HepG2 (cell line): ENCODE measurements around the gene OTULINL.

ENCODE experiments used
- FOXK2 ChIP-seq: fragments of 450-650 bp; IDR thresholded peaks from 2 replicates; pipeline ENCODE4 v1.6.1; 2016
- HMG20A ChIP-seq: IDR thresholded peaks from 2 replicates; pipeline ENCODE4 v1.6.1; 2016; ENCODE audit warnings: borderline replicate concordance
- HNRNPLL ChIP-seq: fragments of 200-400 bp; formaldehyde crosslinking; IDR thresholded peaks from 2 replicates; pipeline ENCODE4 v1.6.1; 2017; ENCODE audit warnings: mild to moderate bottlenecking, low read depth, low read length; ENCODE audit not compliant: poor library complexity, severe bottlenecking
- ZNF383 ChIP-seq: sonication (generic); formaldehyde crosslinking; IDR thresholded peaks from 2 replicates; pipeline ENCODE4 v1.4.0; 2020; ENCODE audit warnings: missing genetic modification reagents, mild to moderate bottlenecking, borderline replicate concordance
- ZNF501 ChIP-seq: sonication (generic); formaldehyde crosslinking; IDR thresholded peaks from 2 replicates; pipeline ENCODE4 v1.5.1; 2020; ENCODE audit warnings: mild to moderate bottlenecking, moderate library complexity, missing genetic modification reagents
- ZSCAN29 ChIP-seq: sonication (generic); formaldehyde crosslinking; conservative IDR thresholded peaks from 2 replicates; pipeline ENCODE4 v1.4.0; 2020; ENCODE audit warnings: mild to moderate bottlenecking, missing genetic modification reagents
- TF ChIP-seq, protein P1 (sequence below): IDR thresholded peaks from 2 replicates; pipeline ENCODE4 v1.6.1; 2012; ENCODE audit warnings: inconsistent platforms
- TF ChIP-seq, protein P2 (sequence below): sonication (generic); formaldehyde crosslinking; IDR thresholded peaks from 2 replicates; pipeline ENCODE4 v1.5.0; 2020; ENCODE audit warnings: mild to moderate bottlenecking, missing genetic modification reagents, moderate library complexity
- TF ChIP-seq, protein P3 (sequence below): sonication (generic); IDR thresholded peaks from 2 replicates; pipeline ENCODE4 v1.6.1; 2016; ENCODE audit warnings: low read depth, borderline replicate concordance

DNA sequence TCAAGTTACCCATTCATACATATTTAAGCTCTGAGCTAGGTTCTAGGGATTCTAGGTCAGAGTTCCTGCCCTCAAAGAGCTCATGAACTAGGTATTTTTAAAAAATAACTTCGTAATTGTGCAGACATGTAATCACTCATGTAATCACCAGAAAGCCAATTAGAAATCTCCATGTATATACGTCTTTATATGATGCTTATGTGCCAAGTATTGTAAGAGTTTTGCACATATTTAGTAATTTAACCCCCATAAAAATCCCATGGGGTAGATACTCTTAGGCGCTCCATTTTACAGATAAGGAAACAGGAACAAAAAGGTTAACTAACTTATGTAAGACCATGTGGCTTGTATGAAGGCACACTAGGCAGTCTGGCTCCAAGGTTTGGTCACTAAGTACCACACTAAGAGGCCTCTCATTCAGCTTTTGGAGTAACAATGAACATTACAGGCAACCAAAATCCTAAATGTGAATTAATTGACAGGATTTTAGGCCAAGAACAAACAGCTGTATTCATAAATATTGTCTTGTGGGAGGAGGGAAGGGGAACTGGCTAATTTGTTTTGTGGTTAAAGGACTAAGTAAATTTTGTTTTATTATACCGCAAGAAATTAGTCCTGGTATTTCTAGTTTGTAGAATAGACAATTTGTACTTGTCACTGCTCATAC, 1.7 kb upstream of the OTULINL start:
- TF ChIP-seq, protein P1, sequence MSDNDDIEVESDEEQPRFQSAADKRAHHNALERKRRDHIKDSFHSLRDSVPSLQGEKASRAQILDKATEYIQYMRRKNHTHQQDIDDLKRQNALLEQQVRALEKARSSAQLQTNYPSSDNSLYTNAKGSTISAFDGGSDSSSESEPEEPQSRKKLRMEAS: no peak
- TF ChIP-seq ZNF501 (CRISPR knock-in tag) (no peak), HNRNPLL (no peak), FOXK2 (no peak), ZSCAN29 (CRISPR knock-in tag) (no peak), ZNF383 (CRISPR knock-in tag) (no peak), HMG20A (CRISPR knock-in tag) (no peak)
- TF ChIP-seq, protein P2, sequence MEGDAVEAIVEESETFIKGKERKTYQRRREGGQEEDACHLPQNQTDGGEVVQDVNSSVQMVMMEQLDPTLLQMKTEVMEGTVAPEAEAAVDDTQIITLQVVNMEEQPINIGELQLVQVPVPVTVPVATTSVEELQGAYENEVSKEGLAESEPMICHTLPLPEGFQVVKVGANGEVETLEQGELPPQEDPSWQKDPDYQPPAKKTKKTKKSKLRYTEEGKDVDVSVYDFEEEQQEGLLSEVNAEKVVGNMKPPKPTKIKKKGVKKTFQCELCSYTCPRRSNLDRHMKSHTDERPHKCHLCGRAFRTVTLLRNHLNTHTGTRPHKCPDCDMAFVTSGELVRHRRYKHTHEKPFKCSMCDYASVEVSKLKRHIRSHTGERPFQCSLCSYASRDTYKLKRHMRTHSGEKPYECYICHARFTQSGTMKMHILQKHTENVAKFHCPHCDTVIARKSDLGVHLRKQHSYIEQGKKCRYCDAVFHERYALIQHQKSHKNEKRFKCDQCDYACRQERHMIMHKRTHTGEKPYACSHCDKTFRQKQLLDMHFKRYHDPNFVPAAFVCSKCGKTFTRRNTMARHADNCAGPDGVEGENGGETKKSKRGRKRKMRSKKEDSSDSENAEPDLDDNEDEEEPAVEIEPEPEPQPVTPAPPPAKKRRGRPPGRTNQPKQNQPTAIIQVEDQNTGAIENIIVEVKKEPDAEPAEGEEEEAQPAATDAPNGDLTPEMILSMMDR (CRISPR knock-in tag): no peak
- TF ChIP-seq, protein P3, sequence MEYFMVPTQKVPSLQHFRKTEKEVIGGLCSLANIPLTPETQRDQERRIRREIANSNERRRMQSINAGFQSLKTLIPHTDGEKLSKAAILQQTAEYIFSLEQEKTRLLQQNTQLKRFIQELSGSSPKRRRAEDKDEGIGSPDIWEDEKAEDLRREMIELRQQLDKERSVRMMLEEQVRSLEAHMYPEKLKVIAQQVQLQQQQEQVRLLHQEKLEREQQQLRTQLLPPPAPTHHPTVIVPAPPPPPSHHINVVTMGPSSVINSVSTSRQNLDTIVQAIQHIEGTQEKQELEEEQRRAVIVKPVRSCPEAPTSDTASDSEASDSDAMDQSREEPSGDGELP: no peak
